Astrocyte of the cerebellum (primary cell): Measurements from ENCODE around the gene QDPR.

Experiments
- DNase-seq: peaks from one replicate; pipeline ENCODE4 v3.0.0-alpha.2; 2011; ENCODE audit warnings: low read depth
- H3K4me3 ChIP-seq: 2 replicates; pipeline ENCODE4 v1.5.1; 2011; ENCODE audit warnings: mild to moderate bottlenecking, low read depth, low read length, moderate library complexity
- in situ Hi-C: cut with HindIII; loops from 2 replicates; pipeline ENCODE4 v1.10.0; 2017; ENCODE audit warnings: low sequenced_read_pairs
- TF ChIP-seq, protein P1 (sequence below): IDR thresholded peaks from 2 replicates; pipeline ENCODE4 v1.5.1; 2012; ENCODE audit warnings: low read length, low read depth, moderate library complexity, mild to moderate bottlenecking; ENCODE audit errors: missing control alignments

Gene QDPR

DNA sequence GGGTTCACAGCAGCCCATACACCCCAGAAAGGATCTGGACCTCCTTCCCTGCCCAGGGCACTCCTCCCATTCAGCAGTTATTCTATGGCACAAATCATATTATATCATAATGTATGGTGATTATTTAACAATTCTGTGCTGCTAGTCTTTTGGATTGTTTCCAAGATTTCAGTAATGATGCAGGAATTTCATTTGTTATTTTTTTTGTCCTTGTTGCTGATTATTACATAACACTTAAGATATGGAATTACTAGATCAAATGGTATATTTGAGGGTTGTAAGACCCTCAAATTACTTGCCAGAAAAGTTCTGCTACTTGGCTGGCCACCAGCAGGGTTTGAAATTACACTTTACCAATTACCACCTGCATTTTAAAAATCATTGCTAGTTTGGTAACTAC lies 36.4 kb downstream of the QDPR start:
- H3K4me3 ChIP-seq: no peak overlapping the region
- TF ChIP-seq, protein P1, sequence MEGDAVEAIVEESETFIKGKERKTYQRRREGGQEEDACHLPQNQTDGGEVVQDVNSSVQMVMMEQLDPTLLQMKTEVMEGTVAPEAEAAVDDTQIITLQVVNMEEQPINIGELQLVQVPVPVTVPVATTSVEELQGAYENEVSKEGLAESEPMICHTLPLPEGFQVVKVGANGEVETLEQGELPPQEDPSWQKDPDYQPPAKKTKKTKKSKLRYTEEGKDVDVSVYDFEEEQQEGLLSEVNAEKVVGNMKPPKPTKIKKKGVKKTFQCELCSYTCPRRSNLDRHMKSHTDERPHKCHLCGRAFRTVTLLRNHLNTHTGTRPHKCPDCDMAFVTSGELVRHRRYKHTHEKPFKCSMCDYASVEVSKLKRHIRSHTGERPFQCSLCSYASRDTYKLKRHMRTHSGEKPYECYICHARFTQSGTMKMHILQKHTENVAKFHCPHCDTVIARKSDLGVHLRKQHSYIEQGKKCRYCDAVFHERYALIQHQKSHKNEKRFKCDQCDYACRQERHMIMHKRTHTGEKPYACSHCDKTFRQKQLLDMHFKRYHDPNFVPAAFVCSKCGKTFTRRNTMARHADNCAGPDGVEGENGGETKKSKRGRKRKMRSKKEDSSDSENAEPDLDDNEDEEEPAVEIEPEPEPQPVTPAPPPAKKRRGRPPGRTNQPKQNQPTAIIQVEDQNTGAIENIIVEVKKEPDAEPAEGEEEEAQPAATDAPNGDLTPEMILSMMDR: no peak
- in situ Hi-C loops: no loop called here
- DNase-seq: no peak

DNA sequence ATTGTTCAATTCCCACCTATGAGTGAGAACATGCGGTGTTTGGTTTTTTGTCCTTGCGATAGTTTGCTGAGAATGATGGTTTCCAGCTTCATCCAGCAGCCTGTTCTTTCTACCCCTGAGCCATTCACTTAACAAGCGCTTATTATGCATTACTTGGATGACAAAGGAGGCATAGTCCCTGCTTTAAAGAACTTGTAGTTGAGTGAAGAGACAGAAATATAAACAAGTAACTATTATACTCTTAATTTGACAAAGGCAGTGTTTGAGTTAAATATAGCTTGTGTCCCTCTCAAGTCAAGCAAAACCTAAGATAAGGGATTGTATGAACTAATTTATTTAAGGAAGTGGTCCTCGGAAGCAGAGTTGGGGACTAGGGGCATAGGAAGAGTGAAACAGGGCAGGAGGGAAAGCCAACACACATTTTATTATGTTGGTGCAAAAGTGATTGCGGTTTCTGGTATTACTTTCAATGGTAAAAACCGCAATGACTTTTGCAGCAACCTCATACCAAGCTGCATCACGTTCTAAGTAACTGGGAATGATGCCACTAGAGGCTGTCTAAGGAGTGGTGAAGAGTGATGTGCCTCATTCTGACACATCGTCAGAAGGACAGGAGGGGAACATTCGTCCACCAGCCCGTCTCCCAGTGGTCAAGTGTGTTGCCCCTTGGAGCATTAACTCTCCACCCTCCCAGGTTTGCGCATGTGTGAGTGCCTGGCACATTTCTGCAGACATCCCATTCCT lies 41.8 kb downstream of the QDPR start:
- DNase-seq: no peak
- TF ChIP-seq, protein P1: no peak
- no peak overlapping the region for H3K4me3 ChIP-seq
- in situ Hi-C loops: no loop called here

DNA sequence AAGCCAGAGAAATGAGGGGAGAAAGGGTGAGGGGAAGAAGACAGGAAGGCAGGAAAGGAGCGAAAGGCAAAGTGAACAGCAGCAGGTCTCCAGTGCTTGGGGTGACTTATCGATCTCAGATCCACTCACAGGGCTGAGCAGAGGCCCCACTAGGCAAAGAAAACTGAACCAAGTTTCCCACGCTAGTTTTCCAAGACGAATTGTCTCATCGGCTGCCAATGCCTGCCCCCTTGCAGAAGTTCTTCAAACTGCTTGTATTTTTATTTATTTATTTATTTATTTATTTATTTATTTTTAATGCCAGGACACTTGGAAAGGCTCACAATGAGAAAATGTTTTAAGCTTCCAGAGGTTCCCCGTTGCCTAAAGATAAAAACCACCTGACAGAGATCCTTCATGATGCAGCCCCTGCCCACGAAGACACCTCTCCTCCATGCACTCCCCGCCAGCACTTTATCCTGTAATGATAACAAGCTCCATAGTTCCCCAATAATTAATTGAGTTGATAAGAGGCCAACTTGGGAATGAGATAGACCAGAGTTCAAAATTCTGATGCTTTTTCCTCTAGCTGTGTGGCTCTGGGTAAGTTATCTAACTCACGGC lies 43.2 kb downstream of the QDPR start:
- TF ChIP-seq, protein P1: peak; percentile 41
- peak; percentile 29 for DNase-seq
- in situ Hi-C loops: no loop called here

DNA sequence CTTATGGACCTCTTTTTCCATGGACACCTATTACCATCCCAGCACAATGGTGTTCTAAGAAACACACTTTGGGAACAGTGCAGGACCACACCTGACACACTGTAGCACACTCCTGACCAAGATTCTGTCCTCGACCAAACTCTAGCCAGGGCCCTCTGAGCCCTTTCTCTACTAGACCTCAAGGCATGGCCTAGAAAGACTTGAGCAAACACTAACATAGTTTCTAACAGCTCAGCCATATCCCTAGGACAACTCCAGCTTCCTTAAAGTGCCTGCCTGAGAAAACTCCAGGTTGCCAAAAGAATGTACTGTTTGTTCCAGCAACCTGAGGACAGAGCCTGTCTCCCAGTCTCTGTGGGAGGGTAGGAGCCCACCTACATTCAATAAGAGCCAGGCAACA lies 48.3 kb downstream of the QDPR start:
- H3K4me3 ChIP-seq: no peak overlapping the region
- TF ChIP-seq, protein P1: no peak
- DNase-seq: no peak
- in situ Hi-C loops: no loop called here

More for the DNA sequence above, 43.2 kb downstream of the QDPR start:
- no peak overlapping the region for H3K4me3 ChIP-seq

DNA sequence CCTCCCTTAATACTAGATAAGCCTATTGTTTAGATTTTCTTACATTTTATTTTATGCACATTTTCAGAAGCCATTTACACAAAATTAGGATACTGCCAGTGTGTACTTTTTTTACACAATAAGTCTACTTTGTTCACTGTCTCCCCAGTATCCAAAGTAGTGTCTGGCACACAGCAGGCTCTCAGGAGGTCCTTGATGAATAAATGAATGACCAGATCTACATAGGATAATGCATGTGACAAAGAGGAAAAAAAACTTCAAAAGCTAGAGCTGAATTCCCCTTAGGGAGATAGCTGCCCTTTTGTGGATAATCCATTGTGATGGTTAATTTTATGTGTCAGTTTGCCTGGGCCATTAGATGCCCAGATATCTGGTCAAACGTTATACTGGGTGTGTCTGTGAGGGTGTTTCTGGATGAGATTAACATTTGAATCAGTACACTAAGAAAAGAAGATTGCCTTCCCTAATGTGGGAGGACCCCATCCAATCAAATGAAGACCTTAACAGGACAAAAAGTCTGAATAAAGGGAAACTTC lies 61.6 kb downstream of the QDPR start:
- in situ Hi-C loops: no loop called here
- H3K4me3 ChIP-seq: no peak overlapping the region
- no peak for DNase-seq
- TF ChIP-seq, protein P1: no peak

DNA sequence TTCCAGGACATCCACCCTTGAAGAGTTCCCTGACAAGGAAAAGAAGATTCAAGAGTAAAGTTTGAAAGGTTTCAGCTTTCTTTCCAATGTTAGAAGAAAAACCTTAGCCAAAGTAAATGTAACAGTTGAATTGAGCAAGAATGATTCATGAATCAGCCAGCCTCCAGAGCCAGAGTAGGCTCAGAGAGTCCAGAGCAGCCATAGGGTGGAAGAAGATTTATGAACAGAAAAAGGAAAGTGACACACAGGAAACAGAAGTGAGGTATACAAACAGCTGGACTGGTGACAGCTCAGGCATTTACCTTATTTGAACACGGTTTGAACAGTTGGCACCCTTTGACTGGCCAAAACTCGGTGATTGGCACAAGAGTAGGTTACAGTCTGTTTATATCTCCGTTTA lies 63.2 kb downstream of the QDPR start:
- H3K4me3 ChIP-seq: no peak overlapping the region
- no peak for DNase-seq
- TF ChIP-seq, protein P1: no peak
- in situ Hi-C loops: no loop called here
